B cell (primary cell): ENCODE measurements around the gene TMEM141. TPM values are rescaled to one million over a fixed set of nuclear protein-coding genes. Genes with fewer than 3 reads are reported as not detected.
A peak's percentile ranks its signal among the peaks of the same experiment; 100 is the strongest.
"Not testable (repeated sequence)": the region's sequence is repeated elsewhere in the genome, so short reads cannot be mapped to it uniquely, and the experiment has no call there.

Experiments used
- ATAC-seq: fragments of 200-7000 bp; cut with Tn5 transposase; one replicate; pipeline ENCODE4 v1.10.0; 2021; ENCODE audit warnings: low read depth, mild to moderate bottlenecking, moderate number of reproducible peaks, moderate library complexity
- CTCF ChIA-PET: fragments of 350-600 bp; sonication (Branson Sonifier 250); formaldehyde crosslinking; loops from one replicate; lab custom pipeline; 2021; ENCODE audit warnings: antibody characterized with exemption, inconsistent platforms; lab: Charles Lee
- POLR2A ChIA-PET: fragments of 350-600 bp; sonication (Branson Sonifier 250); formaldehyde crosslinking; loops from one replicate; lab custom pipeline; 2021; ENCODE audit warnings: antibody characterized with exemption; lab: Charles Lee
- DNase-seq: peaks from one replicate; pipeline ENCODE4 v3.0.0; 2013
- H2AFZ ChIP-seq: 2 replicates; pipeline ENCODE4 v1.6.1; 2012; ENCODE audit warnings: mild to moderate bottlenecking, low read depth, low read length; ENCODE audit not compliant: insufficient read depth, poor library complexity, severe bottlenecking
- H3K27ac ChIP-seq, 2 donors: 1 replicate in 1 of 2; 2 replicates in 1 of 2; pipeline ENCODE4 v1.5.1; 2012 to 2013; ENCODE audit warnings: low read length in 2 of 2, mild to moderate bottlenecking in 2 of 2, moderate library complexity in 1 of 2
- H3K27me3 ChIP-seq, 4 experiments: fragments of 200-600 bp in 1 of 4; sonication (generic) in 1 of 4; replicated peaks in 1 of 4; 1 replicate in 2 of 4; 2 replicates in 2 of 4; pipeline versions ENCODE4 v1.6.1 to v1.7.0; 2013 to 2016; ENCODE audit warnings: low read length in 3 of 4, mild to moderate bottlenecking in 2 of 4, mixed read lengths in 1 of 4, moderate library complexity in 1 of 4; ENCODE audit not compliant: insufficient read depth in 4 of 4, control insufficient read depth in 3 of 4; ENCODE audit errors: control extremely low read depth in 1 of 4
- H3K36me3 ChIP-seq, 2 experiments: replicated peaks in 1 of 2; 1 replicate in 1 of 2; 2 replicates in 1 of 2; pipeline versions ENCODE4 v1.6.1 to v1.7.1; 2013; ENCODE audit warnings: low read length in 1 of 2; ENCODE audit not compliant: insufficient read depth in 2 of 2, control insufficient read depth in 1 of 2; ENCODE audit errors: control extremely low read depth in 1 of 2, extremely low read depth in 1 of 2
- H3K4me1 ChIP-seq, 2 donors: fragments of 200-600 bp in 1 of 2; sonication (generic) in 1 of 2; 1 replicate in 1 of 2; 2 replicates in 1 of 2; pipeline versions ENCODE4 v1.5.1 to v1.6.1; 2013 to 2017; ENCODE audit warnings: low read length in 2 of 2; ENCODE audit not compliant: control insufficient read depth in 2 of 2, insufficient read depth in 2 of 2
- H3K4me2 ChIP-seq: replicated peaks from 2 replicates; pipeline ENCODE3; 2012; ENCODE audit warnings: mild to moderate bottlenecking, low read depth, low read length; ENCODE audit not compliant: poor library complexity, severe bottlenecking
- H3K4me3 ChIP-seq, 5 experiments: fragments of 200-600 bp in 1 of 5; sonication (generic) in 1 of 5; 1 replicate in 3 of 5; 2 replicates in 2 of 5; pipeline versions ENCODE4 v1.5.1 to v1.7.0; 2011 to 2016; ENCODE audit warnings: low read length in 4 of 5, mild to moderate bottlenecking in 4 of 5, low read depth in 2 of 5, control low read depth in 1 of 5, moderate library complexity in 1 of 5; ENCODE audit not compliant: insufficient read depth in 1 of 5; ENCODE audit errors: control extremely low read depth in 1 of 5, extremely low read depth in 1 of 5
- H3K79me2 ChIP-seq: fragments of 200-600 bp; sonication (generic); one replicate; pipeline ENCODE4 v1.6.0; 2016; ENCODE audit warnings: low read length; ENCODE audit not compliant: control insufficient read depth, insufficient read depth
- H3K9ac ChIP-seq: fragments of 200-600 bp; sonication (generic); 2 replicates; pipeline ENCODE4 v1.6.1; 2017; ENCODE audit warnings: mild to moderate bottlenecking, low read length, moderate library complexity
- H3K9me3 ChIP-seq, 3 donors: one replicate each; pipeline versions ENCODE4 v1.6.1 to v1.7.1; 2013; ENCODE audit warnings: low read length in 2 of 3; ENCODE audit not compliant: control insufficient read depth in 2 of 3, insufficient read depth in 1 of 3; ENCODE audit errors: control extremely low read depth in 1 of 3
- H4K20me1 ChIP-seq: 2 replicates; pipeline ENCODE4 v1.6.0; 2012; ENCODE audit warnings: mild to moderate bottlenecking, low read length; ENCODE audit not compliant: insufficient read depth, control insufficient read depth, poor library complexity, severe bottlenecking
- H3K27ac Mint-ChIP-seq: one replicate; pipeline ENCODE4 v1.8.0; 2021; ENCODE audit warnings: mixed read lengths
- H3K27me3 Mint-ChIP-seq: one replicate; pipeline ENCODE4 v1.8.0; 2021; ENCODE audit warnings: mixed read lengths
- H3K4me1 Mint-ChIP-seq: one replicate; pipeline ENCODE4 v1.8.0; 2021; ENCODE audit warnings: mixed read lengths
- H3K4me3 Mint-ChIP-seq: one replicate; pipeline ENCODE4 v1.8.0; 2021; ENCODE audit warnings: mixed read lengths
- H3K9me3 Mint-ChIP-seq: one replicate; pipeline ENCODE4 v1.8.0; 2022; ENCODE audit warnings: mixed read lengths; ENCODE audit not compliant: insufficient read depth
- WGBS: methylation state at CpG from one replicate; pipeline ENCODE4 v1.1.5; 2013; ENCODE audit warnings: missing lambda C conversion rate; ENCODE audit not compliant: insufficient coverage; 5-methylcytosine and 5-hydroxymethylcytosine counted together
- intact Hi-C: fragments of 100-400 bp; cut with micrococcal nuclease; formaldehyde crosslinking; loops from one replicate; pipeline ENCODE4 v1.10.0; 2022
- polyA plus RNA-seq: library from polyadenylated mRNA; depleted of rRNA; stranded (reverse); fragments of >200 nt; gene quantifications from 2 replicates; pipeline ENCODE4 v1.2.3, GENCODE V29; 2012
- total RNA-seq, 2 donors: library from RNA; stranded (reverse); fragments of 120-200 nt in 1 of 2; gene quantifications; 1 replicate in 1 of 2; 2 replicates in 1 of 2; pipeline versions ENCODE4 v1.2.3 to v1.2.4, GENCODE V29; 2013 to 2022
- TF ChIP-seq, protein P1 (sequence below): fragments of 200-600 bp; IDR thresholded peaks from one replicate; pipeline ENCODE4 v1.8.0; 2022; ENCODE audit warnings: antibody characterized with exemption, mild to moderate bottlenecking

The TMEM141 gene
- total and polyA plus RNA-seq, 2 donors (not counting 1 experiment from before 2014, with no cell fraction given) = 35.7 to 60.8 TPM

GRCh38 chr9:136765745-136766409 lies 25.3 kb upstream of the TMEM141 start:
- DNase-seq (peak; percentile 70), ATAC-seq (peak; percentile 28)
- H2AFZ ChIP-seq, H4K20me1 ChIP-seq, H3K27me3 ChIP-seq, H3K27me3 Mint-ChIP-seq, H3K4me3 ChIP-seq, H3K9ac ChIP-seq, H3K36me3 ChIP-seq, H3K9me3 Mint-ChIP-seq, H3K79me2 ChIP-seq, H3K9me3 ChIP-seq: not testable (repeated sequence)
- 70% methylated on average over 8 of the region's 14 CpGs for WGBS
- intact Hi-C loops = loop anchor here (2.0 kb wide), 1 partner anchor 25 kb away; the partner anchor contains the start of gene TMEM141
- Mint-ChIP-seq H3K4me1 (peaks cover 42% of the 10 kb centered on the region), H3K4me3 (peak overlapping the region; percentile 76), H3K27ac (peak overlapping the region; percentile 88)
- peaks cover 20 to 63% of the 10 kb centered on the region in 2 donors for H3K4me1 ChIP-seq
- peak overlapping the region; percentile 51 to 79 for H3K27ac ChIP-seq
- ChIA-PET POLR2A (interaction anchor here (0.8 to 2.2 kb wide), 4 partner anchors 8 to 269 kb away, joined by 3 to 8 read pairs (median 4); partner anchors contain the start of gene LCN8), CTCF (interaction anchor here (1.0 to 4.6 kb wide), 13 partner anchors 8 to 321 kb away, joined by 3 to 24 read pairs (median 6); partner anchors contain the start of genes LCN10, LCN8, MAN1B1 and TMEM141)
- H3K4me2 ChIP-seq = peak overlapping the region; percentile 43

- Mint-ChIP-seq H3K4me1 (peaks cover 36% of the 10 kb centered on the region), H3K27ac (peak overlapping the region; percentile 93), H3K4me3 (peak overlapping the region; percentile 74)
- H3K4me1 ChIP-seq = peaks cover 17 to 56% of the 10 kb centered on the region in 2 donors
- H3K27me3 Mint-ChIP-seq, H2AFZ ChIP-seq, H3K9me3 Mint-ChIP-seq, H4K20me1 ChIP-seq, H3K4me3 ChIP-seq, H3K27me3 ChIP-seq, H3K79me2 ChIP-seq, H3K9me3 ChIP-seq, H3K36me3 ChIP-seq: not testable (repeated sequence)
- intact Hi-C loops = loop anchor here (2.0 kb wide), 1 partner anchor 24 kb away; the partner anchor contains the start of gene TMEM141
- ATAC-seq (peak; percentile 18), DNase-seq (peak; percentile 91)
- CTCF ChIA-PET = interaction anchor here (1.0 to 4.6 kb wide), 13 partner anchors 9 to 320 kb away, joined by 3 to 24 read pairs (median 6); partner anchors contain the start of genes LCN10, LCN8, MAN1B1 and TMEM141
- POLR2A ChIA-PET = interaction anchor here (0.5 to 2.2 kb wide), 5 partner anchors 9 to 268 kb away, joined by 3 to 8 read pairs (median 4); partner anchors contain the start of gene LCN8
- H3K27ac ChIP-seq = peak overlapping the region; percentile 57 to 79
- H3K4me2 ChIP-seq = peak overlapping the region; percentile 45
- WGBS = 27% methylated on average over 7 of the region's 18 CpGs
- TF ChIP-seq, protein P1, sequence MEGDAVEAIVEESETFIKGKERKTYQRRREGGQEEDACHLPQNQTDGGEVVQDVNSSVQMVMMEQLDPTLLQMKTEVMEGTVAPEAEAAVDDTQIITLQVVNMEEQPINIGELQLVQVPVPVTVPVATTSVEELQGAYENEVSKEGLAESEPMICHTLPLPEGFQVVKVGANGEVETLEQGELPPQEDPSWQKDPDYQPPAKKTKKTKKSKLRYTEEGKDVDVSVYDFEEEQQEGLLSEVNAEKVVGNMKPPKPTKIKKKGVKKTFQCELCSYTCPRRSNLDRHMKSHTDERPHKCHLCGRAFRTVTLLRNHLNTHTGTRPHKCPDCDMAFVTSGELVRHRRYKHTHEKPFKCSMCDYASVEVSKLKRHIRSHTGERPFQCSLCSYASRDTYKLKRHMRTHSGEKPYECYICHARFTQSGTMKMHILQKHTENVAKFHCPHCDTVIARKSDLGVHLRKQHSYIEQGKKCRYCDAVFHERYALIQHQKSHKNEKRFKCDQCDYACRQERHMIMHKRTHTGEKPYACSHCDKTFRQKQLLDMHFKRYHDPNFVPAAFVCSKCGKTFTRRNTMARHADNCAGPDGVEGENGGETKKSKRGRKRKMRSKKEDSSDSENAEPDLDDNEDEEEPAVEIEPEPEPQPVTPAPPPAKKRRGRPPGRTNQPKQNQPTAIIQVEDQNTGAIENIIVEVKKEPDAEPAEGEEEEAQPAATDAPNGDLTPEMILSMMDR = peak; percentile 62
- peak overlapping the region; percentile 23 for H3K9ac ChIP-seq
Observed at GRCh38 chr9:136766410-136767120, 24.6 kb upstream of the TMEM141 start.
